ENCODE measurements around the gene POPDC3.

DNA sequence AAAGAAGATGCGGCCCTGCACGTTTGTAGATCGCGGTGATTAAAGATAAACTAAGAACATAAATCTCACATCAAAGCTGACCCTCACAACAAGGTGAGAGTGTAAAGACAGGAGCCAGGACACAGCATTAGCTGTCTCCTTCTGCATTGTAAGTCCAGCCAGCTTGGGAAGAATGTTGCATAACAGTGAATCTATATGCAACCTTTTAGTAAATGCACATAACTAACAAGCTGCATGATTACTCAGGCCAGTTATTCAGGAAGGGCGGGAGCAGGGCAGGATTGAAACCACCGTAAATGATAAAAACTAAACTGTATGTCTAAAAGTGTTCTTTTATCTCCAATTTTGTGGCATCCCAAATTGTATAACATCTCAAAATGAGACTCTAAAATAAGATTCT lies 57.1 kb downstream of the POPDC3 start:
- TF ChIP-seq, protein P1, sequence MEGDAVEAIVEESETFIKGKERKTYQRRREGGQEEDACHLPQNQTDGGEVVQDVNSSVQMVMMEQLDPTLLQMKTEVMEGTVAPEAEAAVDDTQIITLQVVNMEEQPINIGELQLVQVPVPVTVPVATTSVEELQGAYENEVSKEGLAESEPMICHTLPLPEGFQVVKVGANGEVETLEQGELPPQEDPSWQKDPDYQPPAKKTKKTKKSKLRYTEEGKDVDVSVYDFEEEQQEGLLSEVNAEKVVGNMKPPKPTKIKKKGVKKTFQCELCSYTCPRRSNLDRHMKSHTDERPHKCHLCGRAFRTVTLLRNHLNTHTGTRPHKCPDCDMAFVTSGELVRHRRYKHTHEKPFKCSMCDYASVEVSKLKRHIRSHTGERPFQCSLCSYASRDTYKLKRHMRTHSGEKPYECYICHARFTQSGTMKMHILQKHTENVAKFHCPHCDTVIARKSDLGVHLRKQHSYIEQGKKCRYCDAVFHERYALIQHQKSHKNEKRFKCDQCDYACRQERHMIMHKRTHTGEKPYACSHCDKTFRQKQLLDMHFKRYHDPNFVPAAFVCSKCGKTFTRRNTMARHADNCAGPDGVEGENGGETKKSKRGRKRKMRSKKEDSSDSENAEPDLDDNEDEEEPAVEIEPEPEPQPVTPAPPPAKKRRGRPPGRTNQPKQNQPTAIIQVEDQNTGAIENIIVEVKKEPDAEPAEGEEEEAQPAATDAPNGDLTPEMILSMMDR (IDR thresholded peaks at IDR 0.05): no peak
- no peak for TF ChIP-seq POLR2A (IDR thresholded peaks at IDR 0.05)

All from esophagus squamous epithelium (tissue), 4 donors.